Measurements from ENCODE around the gene SLC7A9.
"Not testable (repeated sequence)": the region's sequence is repeated elsewhere in the genome, so short reads cannot be mapped to it uniquely, and the experiment has no call there.

Gene SLC7A9

GRCh38 chr19:32887572-32888215 lies 18.1 kb upstream of the SLC7A9 start:
- no peak overlapping the region for H3K4me3 ChIP-seq (ENCODE audit: low read length)
- TF ChIP-seq, protein P1, sequence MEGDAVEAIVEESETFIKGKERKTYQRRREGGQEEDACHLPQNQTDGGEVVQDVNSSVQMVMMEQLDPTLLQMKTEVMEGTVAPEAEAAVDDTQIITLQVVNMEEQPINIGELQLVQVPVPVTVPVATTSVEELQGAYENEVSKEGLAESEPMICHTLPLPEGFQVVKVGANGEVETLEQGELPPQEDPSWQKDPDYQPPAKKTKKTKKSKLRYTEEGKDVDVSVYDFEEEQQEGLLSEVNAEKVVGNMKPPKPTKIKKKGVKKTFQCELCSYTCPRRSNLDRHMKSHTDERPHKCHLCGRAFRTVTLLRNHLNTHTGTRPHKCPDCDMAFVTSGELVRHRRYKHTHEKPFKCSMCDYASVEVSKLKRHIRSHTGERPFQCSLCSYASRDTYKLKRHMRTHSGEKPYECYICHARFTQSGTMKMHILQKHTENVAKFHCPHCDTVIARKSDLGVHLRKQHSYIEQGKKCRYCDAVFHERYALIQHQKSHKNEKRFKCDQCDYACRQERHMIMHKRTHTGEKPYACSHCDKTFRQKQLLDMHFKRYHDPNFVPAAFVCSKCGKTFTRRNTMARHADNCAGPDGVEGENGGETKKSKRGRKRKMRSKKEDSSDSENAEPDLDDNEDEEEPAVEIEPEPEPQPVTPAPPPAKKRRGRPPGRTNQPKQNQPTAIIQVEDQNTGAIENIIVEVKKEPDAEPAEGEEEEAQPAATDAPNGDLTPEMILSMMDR (conservative IDR thresholded peaks at IDR 0.05; ENCODE audit: low read length), result no peak
- no peak for DNase-seq (ENCODE audit: low read depth)

- DNase-seq (ENCODE audit: low read depth), result no peak
- H3K4me3 ChIP-seq (ENCODE audit: low read length), result no peak overlapping the region
- TF ChIP-seq, protein P1 (conservative IDR thresholded peaks at IDR 0.05; ENCODE audit: low read length), result no peak
Observed at GRCh38 chr19:32886241-32886640, 16.7 kb upstream of the SLC7A9 start.

- not testable (repeated sequence) for DNase-seq (ENCODE audit: low read depth)
Observed at GRCh38 chr19:32885255-32885654, 15.7 kb upstream of the SLC7A9 start.

GRCh38 chr19:32881766-32882165 lies 12.2 kb upstream of the SLC7A9 start:
- TF ChIP-seq, protein P1 (conservative IDR thresholded peaks at IDR 0.05; ENCODE audit: low read length), result no peak
- no peak overlapping the region for H3K4me3 ChIP-seq (ENCODE audit: low read length)
- no peak for DNase-seq (ENCODE audit: low read depth)

More at GRCh38 chr19:32885255-32885654, 15.7 kb upstream of the SLC7A9 start:
- H3K4me3 ChIP-seq (ENCODE audit: low read length), result not testable (repeated sequence)

GRCh38 chr19:32880622-32881021 lies 11.1 kb upstream of the SLC7A9 start:
- DNase-seq (ENCODE audit: low read depth), result no peak
- H3K4me3 ChIP-seq (ENCODE audit: low read length), result no peak overlapping the region
- TF ChIP-seq, protein P1 (conservative IDR thresholded peaks at IDR 0.05; ENCODE audit: low read length), result no peak

DNA sequence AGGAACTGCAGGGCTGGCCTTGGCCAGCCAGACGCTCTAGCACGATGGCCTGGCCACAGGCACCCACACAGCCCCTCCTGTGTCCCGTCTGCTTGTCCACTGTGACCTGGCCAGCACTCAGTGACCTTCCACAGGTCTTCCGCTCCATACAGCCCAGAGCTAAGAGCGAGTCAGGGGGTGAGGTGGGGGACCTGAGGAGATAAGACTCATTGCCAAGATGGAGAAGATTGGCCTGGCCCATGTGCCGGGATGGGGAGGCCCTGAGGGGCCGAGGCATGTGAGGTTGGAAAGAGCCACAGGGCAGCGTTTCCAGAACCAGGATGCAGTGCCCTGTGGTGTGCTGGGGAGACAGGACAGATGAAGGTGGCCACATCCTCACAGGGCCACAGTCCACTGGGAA lies 10.2 kb upstream of the SLC7A9 start:
- TF ChIP-seq, protein P1 (conservative IDR thresholded peaks at IDR 0.05; ENCODE audit: low read length), result no peak
- DNase-seq (ENCODE audit: low read depth), result no peak
- no peak overlapping the region for H3K4me3 ChIP-seq (ENCODE audit: low read length)

DNA sequence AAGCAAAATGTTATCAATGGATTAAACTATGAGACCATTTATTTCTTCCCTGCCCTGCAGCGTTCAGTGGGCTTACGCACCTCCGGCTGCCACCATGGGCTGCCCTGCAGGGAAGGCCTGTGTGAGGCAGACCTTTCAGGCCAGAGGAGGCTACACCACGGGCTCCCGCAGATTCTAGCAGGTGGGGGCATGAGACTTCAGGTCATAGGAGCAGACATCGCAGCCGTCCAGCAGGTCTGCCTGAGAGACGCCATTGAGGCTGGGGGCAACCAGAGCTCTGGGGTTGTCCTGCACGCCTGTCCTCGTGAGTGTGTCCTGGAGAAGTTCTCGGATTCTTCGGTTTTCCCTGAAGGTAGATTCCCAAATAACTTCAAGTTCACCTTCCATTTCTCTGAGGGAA lies 9.4 kb upstream of the SLC7A9 start:
- no peak for DNase-seq (ENCODE audit: low read depth)
- TF ChIP-seq, protein P1 (conservative IDR thresholded peaks at IDR 0.05; ENCODE audit: low read length), result no peak
- no peak overlapping the region for H3K4me3 ChIP-seq (ENCODE audit: low read length)
